ENCODE measurements around the gene ATP8A2. TPM values are rescaled to one million over a fixed set of nuclear protein-coding genes. Genes with fewer than 3 reads are reported as not detected.

The ATP8A2 gene
- total and polyA plus RNA-seq, 10 of the 15 experiments (the other 5 are each of a cell fraction or from before 2014, with no cell fraction given), result 0.01 to 0.04 (median 0.04) TPM; not detected in 7

GRCh38 chr13:26051231-26051656 lies 679.5 kb downstream of the ATP8A2 start:
- CTCF ChIA-PET, result no interaction called here
- no peak overlapping the region for H3K4me3 ChIP-seq
- H3K27ac ChIP-seq (ENCODE audit: control insufficient read depth, insufficient read depth), result no peak overlapping the region
- H3K79me2 ChIP-seq (ENCODE audit: control insufficient read depth, insufficient read depth, low read length), result no peaks in the 10 kb centered on the region
- peaks cover 4% of the 10 kb centered on the region in 2 experiments for H3K27me3 ChIP-seq (replicated peaks in 1 of 2; ENCODE audit: control insufficient read depth in 2 of 2, insufficient read depth in 2 of 2, low read length in 1 of 2)
- no peaks in the 10 kb centered on the region for H3K36me3 ChIP-seq (ENCODE audit: control insufficient read depth in 2 of 2, insufficient read depth in 2 of 2, low read length in 1 of 2)
- H2AFZ ChIP-seq (ENCODE audit: control insufficient read depth, low read depth, low read length), result no peak overlapping the region
- no peaks in the 10 kb centered on the region for H3K4me1 ChIP-seq (ENCODE audit: control insufficient read depth, insufficient read depth, low read length)
- no peak for ATAC-seq
- no peak overlapping the region for H3K9ac ChIP-seq (ENCODE audit: control insufficient read depth, insufficient read depth, low read length)
- POLR2A ChIA-PET, result no interaction called here
- DNase-seq (ENCODE audit: low read depth, low spot score), result no peak
- no peak overlapping the region for H3K4me2 ChIP-seq (ENCODE audit: control insufficient read depth, insufficient read depth)
- TF ChIP-seq HDAC2 (IDR thresholded peaks at IDR 0.05) (no peak), IKZF2 (IDR thresholded peaks at IDR 0.05) (no peak), MTA2 (IDR thresholded peaks at IDR 0.05; ENCODE audit: low read depth) (no peak), POLR2AphosphoS5 (IDR thresholded peaks at IDR 0.05; ENCODE audit: low read length) (no peak), ATF7 (IDR thresholded peaks at IDR 0.05; ENCODE audit: low read depth) (no peak), TCF12 (IDR thresholded peaks at IDR 0.05; ENCODE audit: low read depth, low read length) (no peak), NBN (IDR thresholded peaks at IDR 0.05) (no peak), RAD21 (IDR thresholded peaks at IDR 0.05; ENCODE audit: insufficient read depth, low read depth, low read length) (no peak), PBX3 (IDR thresholded peaks at IDR 0.05; ENCODE audit: insufficient replicate concordance, low read depth, low read length) (no peak), RUNX3 (IDR thresholded peaks at IDR 0.05; ENCODE audit: low read length) (no peak)
- H3K9me3 ChIP-seq (replicated peaks; ENCODE audit: control insufficient read depth, insufficient read depth, low read length), result no peaks in the 10 kb centered on the region; the same call in 2 of the 3 replicates
- BruUV-seq (replicated peaks), result no TSS peak
- RAD21 ChIA-PET (ENCODE audit: unreplicated experiment), result no interaction called here
- SMC1A ChIA-PET (ENCODE audit: uncharacterized antibody, unreplicated experiment), result no interaction called here
- FAIRE-seq, result no peak
- no peaks in the 10 kb centered on the region for H4K20me1 ChIP-seq (ENCODE audit: control insufficient read depth, insufficient read depth)
- in situ Hi-C loops (cut with MboI), result no loop called here
- WGBS (ENCODE audit: insufficient coverage, insufficient replicate concordance, low lambda C conversion rate, missing lambda C conversion rate), result 22% methylated on average over 28 of the region's 45 CpGs
- intact Hi-C loops (cut with micrococcal nuclease; ENCODE audit: unreplicated experiment), result no loop called here

All from GM12878 (cell line).